Endodermal cell (in vitro differentiated cells): ENCODE data around the gene AKR1D1. TPM values are rescaled to one million over a fixed set of nuclear protein-coding genes. Genes with fewer than 3 reads are reported as not detected.

Experiments used
- DNase-seq: peaks from one replicate; pipeline ENCODE4 v3.0.0-alpha.2; 2017
- H3K27ac ChIP-seq: 2 replicates; pipeline ENCODE4 v1.5.1; 2013; ENCODE audit warnings: mild to moderate bottlenecking, low read depth, low read length, moderate library complexity
- H3K27me3 ChIP-seq: 2 replicates; pipeline ENCODE4 v1.6.1; 2013; ENCODE audit warnings: mild to moderate bottlenecking, low read length, moderate library complexity; ENCODE audit not compliant: insufficient read depth, control insufficient read depth, poor library complexity, severe bottlenecking
- H3K36me3 ChIP-seq: 2 replicates; pipeline ENCODE4 v1.7.0; 2013; ENCODE audit warnings: mild to moderate bottlenecking, low read length, moderate library complexity; ENCODE audit not compliant: control insufficient read depth, insufficient read depth
- H3K4me1 ChIP-seq: one replicate; pipeline ENCODE4 v1.7.0; 2013; ENCODE audit warnings: low read length; ENCODE audit not compliant: control insufficient read depth, insufficient read depth
- H3K4me3 ChIP-seq: 2 replicates; pipeline ENCODE4 v1.5.1; 2013; ENCODE audit warnings: mild to moderate bottlenecking, low read length, moderate library complexity
- H3K9ac ChIP-seq: 2 replicates; pipeline ENCODE4 v1.6.1; 2013; ENCODE audit warnings: mild to moderate bottlenecking, low read length, moderate library complexity; ENCODE audit not compliant: poor library complexity, severe bottlenecking; ENCODE audit errors: extremely low read depth
- H3K9me3 ChIP-seq: 2 replicates; pipeline ENCODE4 v1.6.1; 2013; ENCODE audit warnings: mild to moderate bottlenecking, low read length, moderate library complexity; ENCODE audit not compliant: control insufficient read depth
- H3K27ac Mint-ChIP-seq: 2 replicates; pipeline ENCODE4 v1.8.0; 2020; ENCODE audit warnings: mixed read lengths
- H3K27me3 Mint-ChIP-seq: 2 replicates; pipeline ENCODE4 v1.8.0; 2021; ENCODE audit warnings: mild to moderate bottlenecking, mixed read lengths; ENCODE audit not compliant: insufficient read depth
- H3K36me3 Mint-ChIP-seq: 2 replicates; pipeline ENCODE4 v1.8.0; 2020; ENCODE audit warnings: low read depth, mixed read lengths
- H3K4me1 Mint-ChIP-seq: 2 replicates; pipeline ENCODE4 v1.8.0; 2020; ENCODE audit warnings: mixed read lengths
- H3K4me3 Mint-ChIP-seq: 2 replicates; pipeline ENCODE4 v1.8.0; 2020; ENCODE audit warnings: mild to moderate bottlenecking, moderate library complexity, mixed read lengths
- H3K9me3 Mint-ChIP-seq: 2 replicates; pipeline ENCODE4 v1.8.0; 2020; ENCODE audit warnings: mild to moderate bottlenecking, mixed read lengths
- WGBS, 2 experiments: methylation state at CpG; one replicate each; pipeline versions ENCODE4 v1.1.5 to v1.1.7; 2013; ENCODE audit warnings: missing lambda C conversion rate in 2 of 2, mixed read lengths in 1 of 2; ENCODE audit not compliant: insufficient coverage in 1 of 2, insufficient read length in 1 of 2; 5-methylcytosine and 5-hydroxymethylcytosine counted together
- total RNA-seq, 2 donors: library from RNA; stranded (reverse); fragmentation: NEBNext Ultra II Directional in 1 of 2; extraction: Animal tissue kit (Norgen Biotek cat#: 25700) in 1 of 2; gene quantifications; 2 replicates in 1 of 2; 3 replicates in 1 of 2; pipeline ENCODE4 v1.2.1, GENCODE V29; 2021
- TF ChIP-seq, protein P1 (sequence below): fragments of 200-600 bp; sonication (generic); conservative IDR thresholded peaks from 2 replicates; pipeline ENCODE4 v1.5.0; 2021; ENCODE audit warnings: antibody characterized with exemption, mild to moderate bottlenecking

The AKR1D1 gene
- total RNA-seq, 2 donors from 2014 or later, result not detected

DNA sequence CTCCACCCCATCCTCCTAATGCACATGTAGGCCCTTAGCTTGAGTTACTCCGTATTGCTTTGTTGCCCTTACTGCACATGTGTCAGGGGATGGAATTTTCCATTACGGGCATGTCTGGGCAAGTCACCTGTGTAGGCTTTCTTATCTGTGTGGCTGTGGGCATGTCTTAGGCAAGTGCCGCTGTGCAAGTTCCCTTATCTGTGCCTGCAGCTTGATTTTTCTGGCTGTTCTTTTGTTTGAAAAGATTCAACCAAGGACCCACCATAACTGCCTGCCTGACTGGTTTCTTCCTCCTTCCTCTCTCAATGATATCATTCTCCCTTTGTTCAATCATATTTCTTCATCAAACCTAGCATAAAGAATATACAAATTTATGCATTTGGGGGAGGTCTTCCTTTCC is 88.5 kb downstream of the AKR1D1 start:
- Histone ChIP-seq H3K36me3 (no peaks in the 10 kb centered on the region), H3K4me3 (peak overlapping the region; percentile 69), H3K27me3 (no peaks in the 10 kb centered on the region), H3K27ac (no peak overlapping the region), H3K9ac (no peak overlapping the region), H3K9me3 (peaks cover 69% of the 10 kb centered on the region), H3K4me1 (peaks cover 3% of the 10 kb centered on the region)
- H3K36me3 Mint-ChIP-seq, result peaks cover 32% of the 10 kb centered on the region
- H3K4me3 Mint-ChIP-seq, result no peak overlapping the region
- H3K4me1 Mint-ChIP-seq, result peaks cover 19% of the 10 kb centered on the region
- TF ChIP-seq, protein P1, sequence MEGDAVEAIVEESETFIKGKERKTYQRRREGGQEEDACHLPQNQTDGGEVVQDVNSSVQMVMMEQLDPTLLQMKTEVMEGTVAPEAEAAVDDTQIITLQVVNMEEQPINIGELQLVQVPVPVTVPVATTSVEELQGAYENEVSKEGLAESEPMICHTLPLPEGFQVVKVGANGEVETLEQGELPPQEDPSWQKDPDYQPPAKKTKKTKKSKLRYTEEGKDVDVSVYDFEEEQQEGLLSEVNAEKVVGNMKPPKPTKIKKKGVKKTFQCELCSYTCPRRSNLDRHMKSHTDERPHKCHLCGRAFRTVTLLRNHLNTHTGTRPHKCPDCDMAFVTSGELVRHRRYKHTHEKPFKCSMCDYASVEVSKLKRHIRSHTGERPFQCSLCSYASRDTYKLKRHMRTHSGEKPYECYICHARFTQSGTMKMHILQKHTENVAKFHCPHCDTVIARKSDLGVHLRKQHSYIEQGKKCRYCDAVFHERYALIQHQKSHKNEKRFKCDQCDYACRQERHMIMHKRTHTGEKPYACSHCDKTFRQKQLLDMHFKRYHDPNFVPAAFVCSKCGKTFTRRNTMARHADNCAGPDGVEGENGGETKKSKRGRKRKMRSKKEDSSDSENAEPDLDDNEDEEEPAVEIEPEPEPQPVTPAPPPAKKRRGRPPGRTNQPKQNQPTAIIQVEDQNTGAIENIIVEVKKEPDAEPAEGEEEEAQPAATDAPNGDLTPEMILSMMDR, result no peak
- 95 to 100% methylated on average over 2 to 3 of the region's 3 CpGs for WGBS, 2 experiments
- no peaks in the 10 kb centered on the region for H3K27me3 Mint-ChIP-seq
- peaks cover 63% of the 10 kb centered on the region for H3K9me3 Mint-ChIP-seq
- no peak for DNase-seq
- no peak overlapping the region for H3K27ac Mint-ChIP-seq

DNA sequence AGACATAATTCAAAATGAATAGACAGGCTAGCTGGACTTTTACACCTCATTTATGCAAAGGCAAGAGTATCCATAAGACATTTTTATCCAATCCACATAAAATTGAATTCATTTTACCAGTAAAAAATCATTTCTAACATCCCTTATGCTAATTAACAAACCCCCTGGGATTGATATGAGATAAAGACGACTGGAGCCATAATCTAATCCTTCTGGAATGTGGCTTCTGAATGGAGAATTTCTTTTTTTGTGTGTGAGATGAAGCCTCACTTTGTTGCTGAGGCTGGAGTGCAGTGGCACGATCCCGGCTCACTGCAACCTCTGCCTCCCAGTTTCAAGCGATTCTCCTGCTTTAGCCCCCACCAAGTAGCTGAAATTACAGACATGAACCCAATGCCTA is 90.4 kb downstream of the AKR1D1 start:
- 59 to 82% methylated on average over 3 to 4 of the region's 4 CpGs for WGBS, 2 experiments
- Histone ChIP-seq H3K9ac (no peak overlapping the region), H3K36me3 (no peaks in the 10 kb centered on the region), H3K4me3 (peak overlapping the region; percentile 68), H3K9me3 (peaks cover 63% of the 10 kb centered on the region), H3K27ac (peak overlapping the region; percentile 13), H3K4me1 (peaks cover 13% of the 10 kb centered on the region), H3K27me3 (no peaks in the 10 kb centered on the region)
- TF ChIP-seq, protein P1, result no peak
- peak overlapping the region; percentile 44 for H3K27ac Mint-ChIP-seq
- no peak overlapping the region for H3K4me3 Mint-ChIP-seq
- peaks cover 61% of the 10 kb centered on the region for H3K9me3 Mint-ChIP-seq
- peaks cover 34% of the 10 kb centered on the region for H3K4me1 Mint-ChIP-seq
- no peak for DNase-seq
- H3K36me3 Mint-ChIP-seq, result peaks cover 32% of the 10 kb centered on the region
- no peaks in the 10 kb centered on the region for H3K27me3 Mint-ChIP-seq

DNA sequence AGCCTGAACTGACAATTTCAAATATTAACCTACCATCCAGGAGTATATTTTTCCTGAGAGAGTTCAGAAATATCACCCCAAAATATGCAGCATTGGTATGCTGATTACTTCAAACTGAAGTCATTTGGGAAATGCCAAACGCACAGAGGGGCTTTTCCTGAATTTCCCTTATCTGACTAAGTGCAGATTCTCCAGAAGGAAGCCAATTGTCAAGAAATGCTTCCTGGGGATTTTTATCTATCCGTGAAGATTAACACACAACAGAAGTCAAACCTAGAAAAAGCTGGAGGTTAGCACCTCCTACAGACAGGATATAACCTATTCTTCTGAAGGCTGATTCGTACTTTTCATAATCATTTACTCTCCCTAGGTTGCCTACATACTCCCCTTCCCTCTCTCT is 91.0 kb downstream of the AKR1D1 start:
- peak overlapping the region; percentile 44 for H3K27ac Mint-ChIP-seq
- Histone ChIP-seq H3K9ac (no peak overlapping the region), H3K4me3 (peak overlapping the region; percentile 68), H3K4me1 (peaks cover 13% of the 10 kb centered on the region), H3K27me3 (no peaks in the 10 kb centered on the region), H3K9me3 (peaks cover 62% of the 10 kb centered on the region), H3K36me3 (no peaks in the 10 kb centered on the region), H3K27ac (peak overlapping the region; percentile 13)
- H3K4me3 Mint-ChIP-seq, result no peak overlapping the region
- TF ChIP-seq, protein P1, result peak; percentile 46
- 30 to 37% methylated on average over 2 to 3 of the region's 3 CpGs for WGBS, 2 experiments
- peaks cover 34% of the 10 kb centered on the region for H3K4me1 Mint-ChIP-seq
- H3K9me3 Mint-ChIP-seq, result peaks cover 64% of the 10 kb centered on the region
- no peaks in the 10 kb centered on the region for H3K27me3 Mint-ChIP-seq
- peaks cover 32% of the 10 kb centered on the region for H3K36me3 Mint-ChIP-seq
- DNase-seq, result no peak
